Activated CD8-positive, alpha-beta memory T cell treated with anti-CD3 and anti-CD28 coated beads for 4 hours (primary cell): ENCODE results near the gene ARHGEF9.

Source experiments
- DNase-seq, 2 donors: peaks; one replicate each; pipeline ENCODE4 v3.0.0-alpha.2; 2020; ENCODE audit warnings: low read depth in 2 of 2

Gene ARHGEF9

GRCh38 chrX:63746278-63746677, 38.7 kb downstream of the ARHGEF9 start:
- peak in 1 of 2 donors; percentile 5 for DNase-seq

- no peak for DNase-seq
Measured at GRCh38 chrX:63744850-63745394, 40.1 kb downstream of the ARHGEF9 start.

- no peak for DNase-seq
Measured at GRCh38 chrX:63743596-63743995, 41.4 kb downstream of the ARHGEF9 start.

GRCh38 chrX:63740382-63740781, 44.6 kb downstream of the ARHGEF9 start:
- no peak for DNase-seq

GRCh38 chrX:63739885-63740284, 45.1 kb downstream of the ARHGEF9 start:
- DNase-seq = no peak

- DNase-seq = no peak
Measured at GRCh38 chrX:63738696-63739095, 46.3 kb downstream of the ARHGEF9 start.

GRCh38 chrX:63737131-63737921, 47.7 kb downstream of the ARHGEF9 start:
- DNase-seq = no peak

GRCh38 chrX:63735882-63736281, 49.1 kb downstream of the ARHGEF9 start:
- no peak for DNase-seq

GRCh38 chrX:63720293-63720692, 64.7 kb downstream of the ARHGEF9 start:
- DNase-seq = no peak

- DNase-seq = no peak
Measured at GRCh38 chrX:63719633-63720032, 65.4 kb downstream of the ARHGEF9 start.

GRCh38 chrX:63718010-63718694, 66.9 kb downstream of the ARHGEF9 start:
- DNase-seq = no peak

GRCh38 chrX:63713526-63713925, 71.5 kb downstream of the ARHGEF9 start:
- no peak for DNase-seq

GRCh38 chrX:63708801-63709200, 76.2 kb downstream of the ARHGEF9 start:
- no peak for DNase-seq

- no peak for DNase-seq
Measured at GRCh38 chrX:63702556-63702955, 82.5 kb downstream of the ARHGEF9 start.

GRCh38 chrX:63686878-63687714, 97.9 kb downstream of the ARHGEF9 start:
- no peak for DNase-seq

GRCh38 chrX:63680423-63680822, 104.6 kb downstream of the ARHGEF9 start:
- no peak for DNase-seq

GRCh38 chrX:63679432-63679831, 105.6 kb downstream of the ARHGEF9 start:
- DNase-seq = no peak

- no peak for DNase-seq
Measured at GRCh38 chrX:63675716-63676115, 109.3 kb downstream of the ARHGEF9 start.

- DNase-seq = no peak
Measured at GRCh38 chrX:63673896-63674295, 111.1 kb downstream of the ARHGEF9 start.

GRCh38 chrX:63664741-63665140, 120.3 kb downstream of the ARHGEF9 start:
- no peak for DNase-seq

GRCh38 chrX:63664083-63664482, 120.9 kb downstream of the ARHGEF9 start:
- DNase-seq = no peak

GRCh38 chrX:63661676-63662075, 123.3 kb downstream of the ARHGEF9 start:
- no peak for DNase-seq
